Lung microvascular endothelial cell (primary cell): ENCODE measurements around the gene GFPT2. TPM values are rescaled to one million over a fixed set of nuclear protein-coding genes. Genes with fewer than 3 reads are reported as not detected.

ENCODE experiments used
- DNase-seq, 2 donors: peaks; one replicate each; pipeline versions ENCODE4 v3.0.0 to v3.0.0-alpha.2; 2010; ENCODE audit warnings: low read depth in 2 of 2
- total RNA-seq: library from RNA; depleted of rRNA; stranded (reverse); fragments of >200 nt; gene quantifications from 2 replicates; pipeline ENCODE4 v1.2.1, GENCODE V29; 2014

GFPT2 gene
- 0.79 and 1.1 TPM in 2 replicates for total RNA-seq

DNA sequence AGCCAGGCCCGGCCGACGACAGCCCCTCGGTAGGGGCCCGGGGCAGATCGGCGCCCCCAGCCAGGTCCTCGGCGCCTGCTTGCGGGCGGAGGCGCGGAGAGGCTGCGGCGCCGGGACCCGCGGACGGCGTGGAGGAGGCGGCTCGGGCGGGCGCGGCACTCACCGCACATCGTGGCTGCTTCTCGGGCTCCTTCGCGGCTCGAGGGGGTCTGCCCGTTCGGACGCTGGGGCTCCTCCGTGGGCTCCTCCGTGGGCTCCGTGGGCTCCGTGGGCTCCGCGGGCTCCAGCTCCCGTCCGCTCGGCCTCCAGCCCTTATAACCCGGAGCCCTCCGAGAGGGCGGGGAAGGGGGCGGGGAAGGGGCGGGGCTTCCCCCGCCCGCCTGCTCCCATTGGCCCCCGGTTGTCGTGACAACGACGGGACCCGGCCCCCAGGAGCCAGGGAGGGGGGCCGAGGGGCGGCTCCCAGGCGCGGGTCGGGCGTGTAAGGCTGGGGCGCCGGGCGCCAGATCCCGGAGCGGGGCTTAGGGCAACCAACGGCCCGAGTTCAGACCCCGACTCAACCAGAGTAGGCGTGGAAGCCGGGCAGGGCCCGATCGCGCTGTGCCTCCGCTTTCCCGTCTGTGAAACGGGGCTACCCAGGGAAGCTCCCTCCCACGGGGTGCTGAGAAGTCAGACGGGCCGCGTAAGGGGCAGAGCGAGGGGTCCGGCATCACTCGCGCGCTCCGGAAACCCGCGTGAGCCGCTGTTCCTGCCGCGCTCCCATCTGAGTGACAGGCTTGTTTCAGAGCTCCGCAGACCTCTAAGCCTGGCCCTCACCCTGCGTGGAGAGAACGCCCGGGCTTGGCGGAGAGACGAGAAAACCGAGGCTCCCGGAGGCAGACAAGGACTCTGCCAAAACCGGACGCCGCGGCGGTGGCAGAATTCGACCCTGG, at the start of gene GFPT2:
Gene GFPT2, minus strand, starts transcription at position 289 of the 932 bp plus-strand sequence. Its CDS starts 119 bp downstream, at position 170.
- peak; percentile 71 to 80 for DNase-seq

DNA sequence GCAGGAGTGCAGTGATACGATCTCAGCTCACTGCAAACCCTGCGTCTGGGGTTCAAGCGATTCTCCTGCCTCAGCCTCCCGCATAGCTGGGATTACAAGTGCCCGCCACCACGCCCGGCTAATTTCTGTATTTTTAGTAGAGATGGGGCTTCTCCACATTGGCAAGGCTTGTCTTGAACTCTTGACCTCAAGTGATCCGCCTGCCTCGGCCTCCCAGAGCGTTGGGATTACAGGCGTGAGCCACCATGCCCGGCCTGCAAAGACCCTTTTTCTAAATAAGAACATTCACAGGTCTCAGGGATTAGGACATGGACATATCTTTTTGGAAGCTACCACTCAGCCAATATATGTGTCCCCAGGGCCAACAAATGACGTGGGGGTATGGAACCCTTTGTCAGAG, 49.6 kb upstream of the GFPT2 start:
- no peak for DNase-seq

DNA sequence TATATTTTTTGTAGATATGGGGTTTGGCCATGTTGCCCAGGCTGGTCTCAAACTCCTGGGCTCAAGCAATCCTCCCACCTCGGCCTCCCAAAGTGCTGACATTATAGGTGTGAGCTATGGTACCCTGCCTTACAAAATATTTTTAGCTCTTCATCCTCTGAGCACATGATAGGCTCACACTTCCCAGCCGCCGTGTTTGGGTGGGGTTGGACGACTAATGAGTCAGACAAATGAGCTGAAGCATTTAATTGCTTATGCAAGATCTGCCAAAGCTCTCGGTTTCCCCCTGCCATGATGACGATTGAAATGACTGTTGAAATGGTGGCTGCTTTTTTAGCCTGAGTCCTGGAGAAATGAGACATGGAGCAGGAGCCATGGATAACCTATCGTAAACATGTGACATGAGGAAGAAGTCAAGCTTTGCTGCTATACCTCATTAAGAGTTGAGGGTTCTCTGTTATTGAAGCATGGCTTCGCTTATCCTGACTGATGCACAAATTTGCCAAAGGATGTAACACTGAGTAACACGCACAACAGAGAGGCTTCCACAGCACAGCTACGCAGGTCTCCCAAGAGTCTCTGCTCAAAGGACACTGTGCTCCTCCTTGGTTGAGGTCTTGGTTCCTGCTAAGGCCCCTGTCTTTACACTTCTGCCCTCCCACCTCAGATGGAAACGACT, 48.2 kb upstream of the GFPT2 start:
- DNase-seq, result no peak

DNA sequence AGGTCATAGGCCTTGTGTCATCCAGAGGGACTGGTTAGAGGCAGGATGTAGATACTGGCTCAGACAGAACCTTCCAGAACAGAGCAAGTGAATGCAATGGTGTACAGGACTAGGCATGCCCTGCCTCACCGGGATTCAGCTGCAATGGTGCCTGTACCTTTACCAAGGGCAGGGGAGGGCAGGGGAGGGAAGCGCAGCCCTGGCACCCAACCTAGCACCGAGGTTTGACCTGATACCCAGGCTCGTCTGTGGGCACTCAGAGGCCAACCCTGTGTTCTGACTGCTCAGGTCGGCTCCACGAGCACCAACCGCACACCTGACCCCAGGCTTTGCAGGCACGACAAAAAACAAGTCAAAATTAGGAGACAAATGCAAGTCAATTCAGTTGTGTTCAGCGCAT, 47.3 kb upstream of the GFPT2 start:
- no peak for DNase-seq

DNA sequence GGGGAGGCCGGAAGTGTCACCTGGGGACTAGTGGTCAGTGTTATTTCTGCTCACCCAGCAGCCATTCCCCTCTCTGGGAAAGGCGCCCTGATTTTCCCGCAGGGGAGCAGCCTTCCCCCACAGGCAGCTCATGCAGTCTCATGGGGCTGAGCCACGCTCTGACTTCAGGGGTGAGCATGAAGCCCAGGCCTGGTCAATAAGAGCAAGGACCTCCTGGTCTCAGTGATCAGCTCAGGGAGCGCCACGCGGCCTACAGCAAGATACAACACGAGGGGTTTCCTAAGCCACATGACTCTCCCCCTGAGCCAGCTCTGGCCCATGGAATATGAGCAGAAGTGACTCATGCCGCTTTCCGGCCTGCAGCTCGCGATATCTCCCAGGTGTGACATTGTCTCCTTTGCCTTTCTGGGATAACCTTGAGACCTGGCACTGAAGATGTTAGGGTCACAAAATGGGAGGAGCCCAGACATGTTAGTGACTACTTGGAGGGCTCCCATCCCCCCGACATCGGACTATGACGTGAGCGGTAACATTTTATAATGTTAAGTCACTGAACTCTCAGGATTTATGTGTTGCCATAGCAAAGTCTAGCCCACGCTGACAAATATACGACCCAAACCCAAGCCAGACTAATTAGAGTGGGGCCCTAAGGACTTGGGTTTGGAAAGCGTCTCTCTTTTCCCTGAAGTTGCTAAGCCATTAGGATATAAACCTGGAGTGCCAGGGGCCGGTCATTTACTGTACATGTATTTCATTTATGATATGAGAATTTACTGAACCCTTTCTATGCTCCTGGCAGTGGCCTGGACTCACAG, 46.5 kb upstream of the GFPT2 start:
- no peak for DNase-seq

DNA sequence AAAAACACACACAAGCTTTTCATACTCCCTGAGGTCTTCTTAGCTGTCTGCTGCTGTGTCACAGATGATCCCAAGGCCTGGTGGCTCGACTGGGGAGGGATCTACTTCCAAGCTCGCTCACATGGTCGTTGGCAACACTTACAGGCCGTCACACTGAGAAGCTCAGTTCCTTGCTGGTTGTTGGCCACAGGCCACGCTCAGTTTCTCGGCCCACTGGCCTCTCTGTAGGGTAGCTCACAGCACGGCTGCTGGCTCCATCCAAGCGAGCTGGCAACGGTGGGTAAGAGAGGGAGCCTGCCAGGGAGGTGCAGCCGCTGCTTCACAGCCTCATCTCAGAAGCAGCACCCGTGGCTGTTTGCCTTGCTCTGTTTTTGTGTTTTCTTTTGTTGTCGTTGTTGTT, 43.8 kb upstream of the GFPT2 start:
- DNase-seq, result no peak

DNA sequence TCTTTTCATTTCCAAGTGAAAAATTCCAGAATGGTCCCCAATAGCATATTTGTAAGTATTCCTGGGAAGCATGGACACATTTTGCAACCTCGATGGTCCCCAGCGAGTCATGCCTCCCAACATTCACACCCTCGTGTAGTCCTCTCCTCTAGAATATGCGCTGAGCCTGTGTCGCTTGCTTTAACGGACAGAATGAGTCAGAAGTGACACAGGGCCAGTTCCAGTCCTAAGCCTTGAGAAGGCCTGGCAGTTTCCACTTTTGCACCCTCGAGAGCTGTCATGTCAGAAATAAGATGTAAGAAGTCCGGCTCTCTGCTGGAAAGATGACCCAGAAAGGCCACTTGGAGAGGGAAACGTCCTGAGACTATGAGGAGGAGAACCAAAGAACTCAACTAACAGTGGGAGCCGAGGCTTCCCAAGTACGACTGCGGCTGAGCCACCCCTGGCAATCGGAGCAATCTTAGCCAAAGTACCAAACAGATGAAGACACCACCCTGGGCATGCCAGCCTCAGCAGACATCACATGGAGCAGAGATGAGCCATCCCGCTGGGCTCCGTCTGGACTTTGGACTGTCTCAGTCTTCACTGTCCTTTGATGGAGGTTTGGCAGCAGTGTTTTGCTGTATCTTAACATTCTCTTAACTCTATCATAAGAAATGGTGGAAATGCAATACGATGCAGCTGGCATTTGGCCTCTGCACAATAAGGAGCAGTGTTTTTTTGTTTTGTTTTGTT, 42.6 kb upstream of the GFPT2 start:
- no peak for DNase-seq

DNA sequence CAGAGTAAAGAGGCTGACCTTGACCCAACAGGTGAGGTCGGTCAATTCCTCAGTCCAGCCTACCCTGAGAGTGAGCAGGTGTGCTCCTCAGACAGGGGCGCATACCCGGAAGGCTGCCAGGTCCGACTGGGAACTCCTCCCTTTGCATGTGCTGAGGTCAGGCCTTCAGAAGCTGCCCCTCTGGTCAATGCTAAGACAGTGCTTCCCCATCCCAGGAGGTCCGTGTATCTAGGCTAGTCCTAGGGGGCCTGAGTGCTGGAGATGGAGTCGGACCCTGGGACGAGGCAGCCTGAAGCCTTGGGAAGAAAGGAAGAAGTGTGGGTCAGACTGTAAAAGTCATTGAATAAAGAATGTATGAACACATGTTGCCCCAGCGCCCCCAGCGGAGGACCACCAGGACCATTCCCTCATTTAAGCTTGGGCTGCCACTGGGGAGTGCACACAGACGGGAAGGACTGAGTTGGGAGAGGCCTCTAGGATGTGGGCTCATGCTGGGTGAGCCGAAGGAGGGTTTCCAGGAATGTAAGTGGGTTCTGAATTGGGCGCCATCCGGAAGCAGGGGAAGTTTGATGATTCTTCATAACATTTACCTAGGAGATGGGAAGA, 41.0 kb upstream of the GFPT2 start:
- no peak for DNase-seq

DNA sequence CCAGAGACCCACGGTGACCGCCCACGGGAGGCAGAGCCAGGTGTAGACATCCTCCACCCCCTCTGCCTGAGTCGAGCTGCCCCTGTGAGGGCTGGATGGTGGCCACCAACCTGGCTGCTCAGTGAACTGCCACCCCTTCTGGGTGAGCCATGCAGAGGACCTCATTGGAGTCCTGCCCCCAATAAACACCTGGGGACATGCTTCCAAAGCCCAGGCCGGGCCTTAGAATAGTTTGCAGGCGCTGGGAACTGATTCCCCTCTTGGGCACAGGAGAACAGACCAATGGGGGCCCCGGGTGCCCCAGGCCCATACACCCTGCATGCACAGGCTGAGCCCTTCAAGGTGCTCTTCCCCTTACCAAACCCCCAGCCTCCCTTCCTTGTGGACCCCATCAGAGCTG, 38.1 kb upstream of the GFPT2 start:
- DNase-seq, result no peak

DNA sequence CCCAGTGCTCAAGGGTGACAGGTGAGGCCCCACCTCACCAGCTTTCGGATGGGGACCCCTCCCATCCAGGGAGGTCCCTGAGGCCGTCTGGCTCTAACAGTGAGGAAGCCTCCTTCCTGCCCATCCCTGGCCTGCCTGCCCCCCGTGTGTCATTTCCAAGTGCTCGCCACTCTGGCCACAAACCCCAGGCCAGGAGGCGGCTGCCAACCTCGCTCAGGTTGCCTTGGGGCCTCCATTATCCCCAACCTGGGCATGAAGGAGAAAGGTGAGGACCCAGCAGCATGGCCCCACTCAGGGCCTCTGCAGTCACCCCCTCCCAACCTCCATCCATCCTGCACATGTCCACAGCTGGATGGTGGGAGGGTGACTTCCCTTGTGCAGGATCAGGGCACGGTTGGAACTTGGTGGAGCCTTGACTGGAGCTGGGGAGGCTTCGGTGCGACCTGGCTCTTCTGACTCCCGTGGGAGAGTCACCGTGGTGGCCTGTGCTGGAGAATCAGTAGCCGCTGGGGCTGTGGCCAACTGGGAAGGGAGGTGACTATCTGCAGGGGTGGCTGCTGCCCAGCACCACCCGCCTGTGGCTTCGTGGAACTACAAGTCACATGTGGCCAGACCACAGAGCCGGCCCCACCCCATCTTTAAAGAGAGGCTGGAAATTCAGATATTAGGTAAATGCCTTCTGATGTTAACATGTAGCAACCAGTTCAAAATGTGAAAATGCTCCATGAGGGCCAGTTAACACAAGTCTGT, 37.5 kb upstream of the GFPT2 start:
- no peak for DNase-seq

DNA sequence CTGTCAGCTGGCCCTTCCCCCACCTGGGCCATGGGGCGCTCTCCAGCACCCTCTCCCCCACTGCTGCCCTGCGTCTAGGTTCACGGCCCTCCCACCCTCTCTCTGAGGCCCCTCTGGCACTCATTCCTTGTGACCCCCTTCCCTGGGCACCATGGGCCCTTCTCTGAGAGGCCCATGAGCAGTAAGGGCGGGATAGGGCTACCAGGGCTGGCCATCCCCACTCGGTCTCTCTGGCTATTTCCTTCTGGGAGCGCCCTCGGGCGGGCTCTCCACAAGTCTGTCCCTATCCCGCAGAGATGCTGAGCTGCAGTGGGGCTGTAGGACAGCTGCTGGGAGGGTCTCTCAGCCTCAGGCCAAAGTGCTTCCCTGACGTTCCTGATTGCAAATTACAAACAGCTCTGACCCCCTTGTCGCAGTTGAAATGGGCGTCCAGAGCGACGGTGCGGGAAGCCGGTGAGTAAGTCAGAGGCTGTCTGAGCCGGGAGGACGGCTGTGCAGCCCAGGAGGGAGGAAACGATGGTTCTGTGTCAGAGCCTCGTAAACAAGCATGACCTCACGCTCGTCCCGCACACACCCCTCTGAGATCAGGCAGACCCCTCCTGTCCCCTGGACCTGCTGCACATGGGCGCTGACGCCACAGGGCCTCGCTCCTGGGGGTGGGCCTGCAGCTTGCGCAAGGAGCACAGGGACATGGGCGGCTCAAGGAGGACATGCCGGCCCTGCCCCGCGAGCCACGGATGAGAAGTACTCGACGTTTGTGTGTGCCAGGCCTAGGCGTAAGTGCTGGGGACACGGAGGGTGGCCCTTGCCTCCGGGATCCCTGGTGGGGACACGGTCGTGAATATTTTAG, 36.3 kb upstream of the GFPT2 start:
- peak in 1 of 2 donors; percentile 14 for DNase-seq

DNA sequence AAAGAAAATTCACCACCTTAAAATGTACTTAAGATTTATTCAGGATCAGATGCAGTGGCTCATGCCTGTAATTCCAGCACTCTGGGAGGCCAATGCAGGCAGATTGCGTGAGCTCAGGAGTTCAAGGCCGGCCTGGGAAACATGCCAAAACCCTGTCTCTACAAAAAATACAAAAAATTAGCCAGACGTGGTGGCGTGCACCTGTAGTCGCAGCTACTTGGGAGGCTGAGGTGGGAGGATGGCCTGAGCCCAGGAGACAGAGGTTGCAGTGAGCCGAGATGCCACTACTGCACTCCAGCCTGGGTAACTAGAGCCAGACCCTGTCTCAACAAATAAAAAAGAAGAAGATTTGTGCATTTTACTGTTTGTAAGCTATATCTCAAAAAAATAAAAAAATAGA, 34.7 kb upstream of the GFPT2 start:
- DNase-seq, result no peak

DNA sequence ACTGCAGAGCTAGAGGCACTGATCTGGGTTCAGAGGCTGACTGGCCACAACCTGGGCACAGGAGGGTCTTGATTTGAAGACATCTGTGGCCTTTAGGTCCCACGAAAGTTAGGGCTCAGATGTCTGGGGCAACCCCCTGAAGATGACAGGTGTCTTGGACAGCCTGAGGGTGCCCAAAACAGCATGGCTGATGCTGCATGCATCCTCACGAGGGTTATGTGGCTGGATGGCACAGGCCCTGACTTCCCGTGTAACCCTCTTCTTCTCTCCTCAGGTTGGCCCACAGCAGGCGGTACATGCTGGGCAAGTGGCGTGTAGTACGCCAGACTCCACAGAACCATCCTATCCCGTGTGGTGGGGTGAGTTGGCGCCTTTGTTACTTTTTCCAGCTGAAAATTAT, 29.8 kb upstream of the GFPT2 start:
- DNase-seq, result no peak

DNA sequence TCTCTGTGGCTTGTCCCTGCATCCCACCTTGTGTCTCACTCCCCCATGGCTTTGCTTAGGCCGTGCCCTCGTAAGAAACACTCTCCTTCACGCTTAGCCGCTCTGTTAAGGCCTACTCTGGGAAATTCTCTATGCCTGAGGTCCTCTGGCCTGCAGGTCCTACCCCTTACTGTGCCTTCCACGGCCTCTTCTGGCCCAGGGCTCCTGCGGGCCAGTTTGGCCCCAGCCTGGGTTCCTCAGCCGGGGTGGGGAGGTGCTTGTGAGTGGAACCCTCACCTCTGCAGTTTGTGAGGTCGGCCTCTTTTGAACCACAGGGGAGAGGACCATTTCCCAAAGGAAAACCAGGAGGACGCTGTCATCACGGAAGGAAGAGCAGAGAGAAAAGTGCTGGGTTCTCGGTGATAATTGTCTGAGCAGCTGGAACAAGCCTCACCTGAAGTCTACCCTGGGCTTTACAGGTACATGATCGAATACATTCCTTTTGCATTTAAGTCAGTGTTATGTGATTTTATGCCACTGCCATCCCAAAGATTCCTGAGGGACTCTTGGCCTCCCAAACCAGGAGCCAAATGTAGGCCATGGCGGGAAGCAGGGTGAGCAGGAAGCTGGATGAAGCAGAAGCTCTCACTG, 28.8 kb upstream of the GFPT2 start:
- DNase-seq, result no peak

DNA sequence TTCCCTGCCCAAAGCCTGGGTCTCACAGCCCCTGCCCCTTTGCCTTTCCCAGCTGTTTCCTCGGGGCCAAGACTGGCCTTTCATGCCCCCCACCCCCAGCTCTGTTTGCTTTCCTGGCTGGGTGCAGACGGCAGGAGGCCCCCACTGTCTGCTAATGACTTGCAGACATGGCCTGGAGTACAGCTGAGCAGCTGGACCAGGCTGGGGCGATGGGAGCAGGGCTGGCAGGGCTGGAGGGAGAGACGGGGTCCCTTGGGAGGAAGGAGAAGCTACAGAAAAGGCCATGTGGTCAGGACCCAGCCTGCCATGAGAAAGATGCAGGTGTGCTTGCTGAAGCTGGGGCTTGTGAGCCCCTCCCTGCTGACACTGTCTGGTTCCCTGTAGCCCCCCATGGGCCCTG, 28.3 kb upstream of the GFPT2 start:
- DNase-seq, result no peak

DNA sequence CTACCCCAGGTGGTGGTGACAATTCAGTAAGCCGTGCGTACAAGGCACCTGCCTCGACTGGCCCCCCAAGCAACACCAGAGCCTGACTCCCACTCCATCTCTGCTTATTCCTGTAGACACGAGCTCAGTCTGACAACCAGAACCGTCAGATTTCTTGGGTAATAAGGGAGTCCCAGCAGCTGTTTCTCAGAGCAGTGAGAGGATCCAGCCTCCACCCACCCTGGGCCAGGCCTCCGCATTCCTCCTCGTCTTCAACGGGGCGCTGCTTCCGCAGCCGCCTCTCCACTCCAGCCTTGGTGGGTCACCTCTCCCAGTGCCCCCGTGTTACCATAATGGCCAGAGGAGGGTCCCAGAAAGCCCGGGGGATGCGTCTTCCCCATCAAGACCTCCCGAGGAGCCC, 27.7 kb upstream of the GFPT2 start:
- no peak for DNase-seq

DNA sequence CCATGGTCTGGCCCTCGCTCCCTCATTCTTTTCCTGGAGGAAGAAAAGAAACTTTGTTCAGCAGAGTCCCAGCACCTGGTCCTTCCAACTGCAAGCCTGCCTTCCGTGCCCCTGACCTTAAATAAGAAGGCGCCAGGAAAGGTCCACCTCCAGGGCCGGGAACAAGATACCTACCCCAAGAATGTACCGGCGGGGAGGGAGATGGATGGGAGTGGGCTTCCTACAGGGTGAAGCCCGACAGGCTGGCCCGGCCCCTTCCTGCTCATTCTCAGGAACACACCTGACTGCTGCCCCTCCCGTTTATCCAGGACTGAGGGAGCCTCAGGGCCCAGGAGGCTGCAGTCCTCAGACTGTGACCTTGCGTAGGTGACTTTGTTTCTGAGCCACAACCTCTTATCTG, 27.3 kb upstream of the GFPT2 start:
- no peak for DNase-seq

DNA sequence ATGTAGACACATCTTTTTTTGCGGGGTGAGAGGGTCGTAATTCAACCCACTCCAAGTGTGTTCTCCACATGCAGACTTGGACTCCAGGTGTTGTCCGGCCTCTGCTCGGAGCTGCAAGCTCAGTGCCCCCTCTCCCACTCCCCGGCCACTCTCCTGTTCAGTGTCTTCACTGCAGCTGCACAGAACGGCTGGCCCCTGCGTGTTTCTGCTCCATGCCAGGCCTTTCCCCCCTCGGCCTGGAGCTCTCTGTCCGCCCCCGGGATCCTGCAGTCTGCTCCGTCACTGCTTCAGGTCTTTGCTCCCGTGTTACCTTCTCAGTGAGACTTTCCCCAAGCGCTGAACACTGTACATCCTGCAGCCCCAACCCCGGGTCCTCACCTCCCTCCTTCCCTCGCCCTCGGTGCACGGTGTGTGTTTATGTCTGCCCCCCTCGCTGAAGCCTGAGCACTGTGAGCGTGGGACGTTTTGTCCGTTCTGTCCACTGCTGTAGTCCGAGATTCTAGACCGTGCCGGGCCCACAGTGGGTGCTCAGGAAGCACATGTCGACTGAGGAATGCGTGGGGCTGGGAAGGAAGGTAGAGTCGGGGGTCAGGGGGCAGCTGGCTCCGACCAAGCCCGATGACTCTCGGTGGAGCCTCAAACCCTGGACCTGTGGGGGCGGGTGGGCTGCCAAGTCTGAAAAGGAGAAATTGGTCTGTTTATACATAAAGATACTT, 26.4 kb upstream of the GFPT2 start:
- no peak for DNase-seq
